Osteoblast (primary cell): Measurements from ENCODE around the gene MKRN2OS. TPM values are rescaled to one million over a fixed set of nuclear protein-coding genes. Genes with fewer than 3 reads are reported as not detected.

ENCODE experiments used
- DNase-seq: peaks from one replicate; pipeline ENCODE4 v3.0.0; 2011; ENCODE audit warnings: low spot score, mixed read lengths; ENCODE audit not compliant: insufficient read length; ENCODE audit errors: missing footprints
- H2AFZ ChIP-seq: 2 replicates; pipeline ENCODE4 v1.6.0; 2011; ENCODE audit warnings: mild to moderate bottlenecking, low read length
- H3K27ac ChIP-seq: 2 replicates; pipeline ENCODE4 v1.5.1; 2011; ENCODE audit warnings: mild to moderate bottlenecking, low read depth, low read length, moderate library complexity
- H3K27me3 ChIP-seq: 2 replicates; pipeline ENCODE4 v1.6.0; 2012; ENCODE audit warnings: mild to moderate bottlenecking, control low read depth, inconsistent platforms, low read length, moderate library complexity; ENCODE audit not compliant: insufficient read depth
- H3K36me3 ChIP-seq: 2 replicates; pipeline ENCODE4 v1.5.1; 2011; ENCODE audit warnings: mild to moderate bottlenecking, low read length, control low read depth, moderate library complexity; ENCODE audit not compliant: insufficient read depth
- H3K4me1 ChIP-seq: 2 replicates; pipeline ENCODE4 v1.5.1; 2011; ENCODE audit warnings: mild to moderate bottlenecking, low read length, control low read depth, moderate library complexity; ENCODE audit not compliant: insufficient read depth
- H3K4me2 ChIP-seq: 2 replicates; pipeline ENCODE4 v1.6.0; 2011; ENCODE audit warnings: mild to moderate bottlenecking, low read length; ENCODE audit not compliant: insufficient read depth
- H3K4me3 ChIP-seq: fragments of 200-600 bp; sonication (generic); 3 replicates; pipeline ENCODE4 v1.5.1; 2012; ENCODE audit warnings: mild to moderate bottlenecking, low read length, inconsistent platforms; ENCODE audit not compliant: insufficient read depth
- H3K79me2 ChIP-seq: 2 replicates; pipeline ENCODE4 v1.6.0; 2012; ENCODE audit warnings: mild to moderate bottlenecking, low read length, control low read depth, inconsistent platforms; ENCODE audit not compliant: insufficient read depth
- H3K9me3 ChIP-seq: 2 replicates; pipeline ENCODE4 v1.5.1; 2011; ENCODE audit warnings: low read depth, low read length, control low read depth
- H4K20me1 ChIP-seq: 2 replicates; pipeline ENCODE4 v1.6.0; 2012; ENCODE audit warnings: mild to moderate bottlenecking, low read length, control low read depth; ENCODE audit not compliant: insufficient read depth
- total RNA-seq: library from RNA; depleted of rRNA; stranded (reverse); fragments of >200 nt; gene quantifications from 2 replicates; pipeline ENCODE4 v1.2.3, GENCODE V29; 2012
- TF ChIP-seq, protein P1 (sequence below): IDR thresholded peaks from 2 replicates; pipeline ENCODE4 v1.5.1; 2011; ENCODE audit warnings: mild to moderate bottlenecking, low read depth, low read length, moderate library complexity; ENCODE audit errors: extremely low read depth

The MKRN2OS gene
- total RNA-seq, 1 donor, result not detected

DNA sequence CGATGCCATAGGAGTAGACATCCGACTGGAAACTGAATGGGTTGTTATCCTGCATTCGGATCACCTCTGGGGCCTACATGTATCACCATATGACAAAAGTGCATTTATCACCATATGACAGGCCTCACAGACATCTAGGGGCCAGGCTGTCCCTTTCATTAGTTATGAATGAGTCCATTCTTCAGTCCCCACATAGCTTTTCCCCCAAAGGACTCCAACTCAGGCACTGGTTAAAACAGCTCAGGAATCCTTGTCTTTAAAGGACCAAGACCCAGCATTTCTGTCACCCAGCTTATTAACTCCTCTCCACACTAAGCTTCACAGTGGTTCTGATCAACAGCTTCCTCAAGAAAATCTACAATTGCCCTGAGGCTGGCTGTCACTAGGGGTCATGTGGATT lies 39.9 kb upstream of the MKRN2OS start:
- Histone ChIP-seq H3K36me3 (peaks cover 78% of the 10 kb centered on the region), H3K9me3 (no peaks in the 10 kb centered on the region), H3K4me2 (no peak overlapping the region), H3K79me2 (peaks cover 10% of the 10 kb centered on the region), H3K27me3 (no peaks in the 10 kb centered on the region), H4K20me1 (peaks cover 17% of the 10 kb centered on the region), H3K27ac (no peak overlapping the region), H3K4me1 (peaks cover 7% of the 10 kb centered on the region), H3K4me3 (no peak overlapping the region), H2AFZ (no peak overlapping the region)
- TF ChIP-seq, protein P1, sequence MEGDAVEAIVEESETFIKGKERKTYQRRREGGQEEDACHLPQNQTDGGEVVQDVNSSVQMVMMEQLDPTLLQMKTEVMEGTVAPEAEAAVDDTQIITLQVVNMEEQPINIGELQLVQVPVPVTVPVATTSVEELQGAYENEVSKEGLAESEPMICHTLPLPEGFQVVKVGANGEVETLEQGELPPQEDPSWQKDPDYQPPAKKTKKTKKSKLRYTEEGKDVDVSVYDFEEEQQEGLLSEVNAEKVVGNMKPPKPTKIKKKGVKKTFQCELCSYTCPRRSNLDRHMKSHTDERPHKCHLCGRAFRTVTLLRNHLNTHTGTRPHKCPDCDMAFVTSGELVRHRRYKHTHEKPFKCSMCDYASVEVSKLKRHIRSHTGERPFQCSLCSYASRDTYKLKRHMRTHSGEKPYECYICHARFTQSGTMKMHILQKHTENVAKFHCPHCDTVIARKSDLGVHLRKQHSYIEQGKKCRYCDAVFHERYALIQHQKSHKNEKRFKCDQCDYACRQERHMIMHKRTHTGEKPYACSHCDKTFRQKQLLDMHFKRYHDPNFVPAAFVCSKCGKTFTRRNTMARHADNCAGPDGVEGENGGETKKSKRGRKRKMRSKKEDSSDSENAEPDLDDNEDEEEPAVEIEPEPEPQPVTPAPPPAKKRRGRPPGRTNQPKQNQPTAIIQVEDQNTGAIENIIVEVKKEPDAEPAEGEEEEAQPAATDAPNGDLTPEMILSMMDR, result no peak
- DNase-seq, result no peak

DNA sequence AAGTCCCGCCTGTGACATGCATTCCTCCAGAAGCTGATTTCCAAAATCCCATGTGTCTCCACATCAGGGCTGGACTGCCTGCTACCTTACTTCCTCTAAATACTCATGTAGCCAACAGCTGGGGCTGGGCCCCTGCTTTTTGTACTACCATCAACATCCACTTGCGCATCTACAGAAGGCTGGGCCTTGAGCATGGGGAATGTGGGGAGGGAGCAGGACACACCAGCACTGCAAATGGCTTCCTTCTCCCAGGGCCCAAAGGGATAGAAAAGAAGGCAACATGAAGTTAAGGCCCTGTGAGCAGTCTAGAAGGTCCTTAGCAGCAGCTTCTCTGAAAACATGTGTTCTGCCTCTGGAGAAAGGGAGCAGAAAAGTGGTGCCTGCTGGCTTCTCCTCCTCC lies 38.8 kb upstream of the MKRN2OS start:
- H4K20me1 ChIP-seq, result peaks cover 26% of the 10 kb centered on the region
- H3K36me3 ChIP-seq, result peaks cover 80% of the 10 kb centered on the region
- peaks cover 15% of the 10 kb centered on the region for H3K4me1 ChIP-seq
- H2AFZ ChIP-seq, result no peak overlapping the region
- no peak overlapping the region for H3K4me3 ChIP-seq
- DNase-seq, result no peak
- H3K9me3 ChIP-seq, result no peaks in the 10 kb centered on the region
- peaks cover 15% of the 10 kb centered on the region for H3K79me2 ChIP-seq
- TF ChIP-seq, protein P1, result no peak
- H3K27ac ChIP-seq, result no peak overlapping the region
- no peak overlapping the region for H3K4me2 ChIP-seq
- no peaks in the 10 kb centered on the region for H3K27me3 ChIP-seq

DNA sequence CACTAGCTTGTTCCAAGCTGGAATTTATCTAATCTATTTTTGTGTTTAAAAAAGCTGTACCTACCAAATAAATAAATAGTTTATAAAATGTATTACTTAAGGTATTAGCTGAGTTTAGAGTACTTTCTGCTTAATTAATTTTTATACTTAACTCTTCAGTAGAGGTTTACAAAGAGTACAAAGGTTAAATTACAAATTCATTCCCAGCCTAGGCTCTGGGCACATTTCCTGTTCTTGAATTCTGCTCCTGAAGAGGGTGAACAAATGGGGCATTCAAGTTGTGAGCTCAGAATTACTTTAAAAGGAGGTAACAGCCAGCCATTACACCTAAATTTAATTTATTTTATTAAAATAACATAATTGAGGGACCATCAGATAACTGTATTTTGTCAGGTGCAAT lies 38.0 kb upstream of the MKRN2OS start:
- Histone ChIP-seq H3K27me3 (no peaks in the 10 kb centered on the region), H2AFZ (no peak overlapping the region), H3K9me3 (no peaks in the 10 kb centered on the region), H3K27ac (no peak overlapping the region), H3K4me2 (no peak overlapping the region), H4K20me1 (peaks cover 19% of the 10 kb centered on the region), H3K4me1 (peaks cover 13% of the 10 kb centered on the region), H3K36me3 (peaks cover 81% of the 10 kb centered on the region), H3K79me2 (peaks cover 21% of the 10 kb centered on the region), H3K4me3 (no peak overlapping the region)
- TF ChIP-seq, protein P1, result no peak
- no peak for DNase-seq

DNA sequence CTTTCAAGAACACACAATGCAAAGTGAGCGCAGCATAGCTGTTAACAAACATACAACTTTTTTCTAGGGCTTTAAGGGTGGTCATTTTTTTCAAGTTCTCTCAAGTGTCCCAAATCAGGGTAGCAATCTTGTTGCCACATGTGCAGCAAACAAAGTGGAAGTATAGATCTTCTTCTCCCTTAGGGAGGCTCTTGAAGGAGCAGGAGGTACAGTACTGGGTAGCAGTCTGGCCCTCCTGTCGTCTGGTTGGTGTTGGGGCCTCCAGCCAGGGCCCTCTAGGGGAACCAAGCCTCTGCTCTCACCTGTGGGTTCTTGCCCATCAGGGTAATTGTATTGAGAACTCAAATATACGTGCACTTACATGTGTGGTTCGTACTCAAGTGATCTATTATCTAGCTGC lies 37.4 kb upstream of the MKRN2OS start:
- Histone ChIP-seq H3K27me3 (no peaks in the 10 kb centered on the region), H3K4me2 (no peak overlapping the region), H3K27ac (no peak overlapping the region), H4K20me1 (peaks cover 15% of the 10 kb centered on the region), H3K9me3 (no peaks in the 10 kb centered on the region), H3K36me3 (peaks cover 82% of the 10 kb centered on the region), H2AFZ (no peak overlapping the region), H3K4me3 (no peak overlapping the region), H3K4me1 (peaks cover 15% of the 10 kb centered on the region), H3K79me2 (peaks cover 21% of the 10 kb centered on the region)
- TF ChIP-seq, protein P1, result no peak
- DNase-seq, result no peak
